Stimulated activated CD8-positive, alpha-beta memory T cell treated with anti-CD3 and anti-CD28 coated beads, Interleukin-15, amount 100 ng/mL, for 4 hours (primary cell): Measurements from ENCODE around the gene GHITM.
"Not testable (repeated sequence)": the region's sequence is repeated elsewhere in the genome, so short reads cannot be mapped to it uniquely, and the experiment has no call there.

ENCODE experiments used
- DNase-seq, 2 donors: peaks; one replicate each; pipeline ENCODE4 v3.0.0-alpha.2; 2020; ENCODE audit warnings: low read depth in 2 of 2

GHITM gene

DNA sequence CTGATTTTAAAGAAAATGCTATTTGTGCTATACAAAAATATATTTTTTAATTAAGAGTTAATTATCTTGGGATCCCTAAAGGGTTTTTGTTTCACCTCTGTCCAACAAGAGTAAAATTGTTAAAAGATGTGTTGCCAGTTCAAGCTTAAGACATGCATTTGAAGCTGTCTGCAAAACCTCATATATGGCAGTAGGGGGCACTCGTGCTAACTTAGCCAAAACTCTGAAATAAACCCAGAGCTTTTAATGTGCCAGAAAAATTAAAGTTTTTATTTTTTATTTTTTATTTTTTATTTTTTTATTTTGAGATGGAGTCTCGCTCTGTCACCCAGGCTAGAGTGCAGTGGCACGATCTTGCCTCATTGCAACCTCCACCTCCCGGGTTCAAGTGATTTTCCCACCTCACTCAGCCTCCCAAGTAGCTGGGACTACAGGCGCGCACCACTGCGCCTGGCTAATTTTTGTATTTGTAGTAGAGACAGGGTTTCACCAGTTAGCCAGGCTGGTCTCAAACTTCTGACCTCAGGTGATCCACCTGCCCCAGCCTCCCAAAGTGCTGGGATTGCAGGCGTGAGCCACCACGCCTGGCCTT is 8.8 kb downstream of the GHITM start:
- not testable (repeated sequence) for DNase-seq

DNA sequence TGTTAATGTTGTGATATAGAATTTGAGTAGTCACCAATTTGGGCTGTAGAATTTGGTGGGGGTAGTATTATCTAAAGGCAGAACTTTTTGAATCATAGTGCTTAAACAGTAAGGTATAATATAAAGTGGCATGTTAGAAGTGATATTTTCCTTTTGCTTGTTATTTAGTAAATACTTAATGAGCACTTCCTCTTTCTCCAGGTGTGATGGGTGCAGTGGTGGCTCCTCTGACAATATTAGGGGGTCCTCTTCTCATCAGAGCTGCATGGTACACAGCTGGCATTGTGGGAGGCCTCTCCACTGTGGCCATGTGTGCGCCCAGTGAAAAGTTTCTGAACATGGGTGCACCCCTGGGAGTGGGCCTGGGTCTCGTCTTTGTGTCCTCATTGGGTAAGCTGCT is 10.5 kb downstream of the GHITM start:
- no peak for DNase-seq

DNA sequence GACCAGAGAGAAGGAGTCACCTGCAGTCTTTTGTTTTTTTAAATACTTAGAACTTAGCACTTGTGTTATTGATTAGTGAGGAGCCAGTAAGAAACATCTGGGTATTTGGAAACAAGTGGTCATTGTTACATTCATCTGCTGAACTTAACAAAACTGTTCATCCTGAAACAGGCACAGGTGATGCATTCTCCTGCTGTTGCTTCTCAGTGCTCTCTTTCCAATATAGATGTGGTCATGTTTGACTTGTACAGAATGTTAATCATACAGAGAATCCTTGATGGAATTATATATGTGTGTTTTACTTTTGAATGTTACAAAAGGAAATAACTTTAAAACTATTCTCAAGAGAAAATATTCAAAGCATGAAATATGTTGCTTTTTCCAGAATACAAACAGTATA is 13.5 kb downstream of the GHITM start:
- DNase-seq = no peak

DNA sequence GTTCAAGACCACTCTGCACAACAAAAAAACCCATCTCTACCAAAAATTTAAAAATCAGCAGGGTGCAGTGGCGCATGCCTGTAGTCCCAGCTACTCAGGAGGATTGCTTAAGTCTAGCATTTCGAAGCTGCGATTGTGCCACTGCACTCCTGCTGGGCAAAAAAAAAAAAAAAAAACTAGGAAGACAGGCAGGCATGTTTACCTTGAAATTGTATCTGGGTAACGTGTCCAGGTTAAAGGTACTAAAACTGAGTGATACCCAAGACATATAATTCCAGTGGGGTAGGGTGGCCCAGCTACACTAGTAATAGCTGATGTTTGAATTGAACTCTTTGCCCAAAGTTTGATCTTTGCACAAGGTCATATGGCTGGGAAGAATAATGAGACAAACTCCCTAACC is 16.2 kb downstream of the GHITM start:
- DNase-seq = no peak

DNA sequence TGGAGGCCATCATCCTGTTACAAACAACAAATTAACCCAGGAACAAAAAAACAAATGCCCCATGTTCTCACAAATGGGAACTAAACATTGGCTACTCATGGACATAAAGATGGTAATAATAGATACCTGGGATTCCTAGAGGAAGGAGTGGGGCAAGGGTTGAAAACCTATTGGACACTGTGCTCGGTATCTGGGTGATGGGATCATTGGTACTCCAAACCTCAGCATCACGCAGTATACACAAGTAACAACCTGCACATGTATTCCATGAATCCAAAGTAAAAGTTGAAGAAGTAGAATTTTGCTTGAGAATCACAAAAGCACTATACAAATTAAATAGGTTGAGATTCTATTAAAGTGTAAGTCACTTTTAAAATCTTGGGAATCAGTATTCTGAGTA is 16.7 kb downstream of the GHITM start:
- no peak for DNase-seq

DNA sequence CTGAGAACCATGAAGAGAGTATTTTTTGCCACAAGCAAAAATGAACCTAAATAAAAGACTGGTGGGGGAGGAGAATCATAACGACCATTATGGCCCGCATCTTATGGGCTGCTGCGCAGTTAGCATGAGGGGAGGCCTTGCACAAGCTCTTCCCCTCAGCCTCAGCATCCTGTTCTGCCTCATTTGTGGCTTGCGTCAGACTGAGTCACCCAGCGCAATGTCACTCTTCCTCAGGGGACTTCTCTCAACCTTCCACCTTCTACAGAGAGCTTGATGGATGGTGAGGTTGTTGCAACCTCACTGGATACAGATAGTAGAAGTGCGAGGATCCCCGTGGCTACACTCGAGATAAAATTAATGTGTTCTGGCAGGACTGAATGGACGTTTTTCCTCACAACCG is 17.5 kb downstream of the GHITM start:
- peak in 1 of 2 donors; percentile 33 for DNase-seq

DNA sequence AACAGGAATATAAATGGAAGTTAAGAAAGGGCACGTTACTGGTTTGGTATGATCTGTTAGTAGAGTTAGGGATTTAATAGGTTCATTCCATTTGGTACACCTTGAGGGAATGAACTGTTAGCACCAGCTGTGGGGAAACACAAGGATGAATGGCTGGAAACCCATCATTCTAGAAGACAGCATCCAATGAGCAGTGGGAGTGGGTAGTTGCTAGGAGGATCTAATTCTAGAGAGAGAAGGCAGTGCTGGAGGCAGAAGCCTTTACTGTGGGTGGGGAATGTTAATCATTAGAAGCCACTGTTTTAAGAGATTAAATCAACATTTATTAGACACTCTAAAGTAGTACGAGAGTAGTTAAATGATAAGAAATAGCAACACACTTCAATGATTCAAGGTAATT is 18.8 kb downstream of the GHITM start:
- DNase-seq = no peak

DNA sequence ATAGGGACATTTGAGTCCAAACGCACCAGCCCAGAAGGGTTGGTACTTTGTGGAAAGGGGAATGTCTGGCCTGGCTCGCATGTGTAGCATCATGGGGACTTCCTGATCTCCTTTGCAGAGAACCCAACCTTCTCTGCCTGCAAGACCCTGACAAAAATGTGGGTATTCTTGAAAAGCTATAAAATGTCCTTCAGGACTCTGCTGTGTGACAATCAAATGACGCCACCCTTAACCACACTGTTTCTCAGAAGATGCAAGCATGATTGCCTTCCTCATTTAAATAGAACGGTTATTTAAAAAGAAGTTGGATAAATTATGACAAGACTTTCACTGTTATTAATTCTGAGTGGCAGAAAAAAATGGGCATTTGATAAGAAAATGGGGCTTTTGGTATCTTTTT is 19.2 kb downstream of the GHITM start:
- no peak for DNase-seq

DNA sequence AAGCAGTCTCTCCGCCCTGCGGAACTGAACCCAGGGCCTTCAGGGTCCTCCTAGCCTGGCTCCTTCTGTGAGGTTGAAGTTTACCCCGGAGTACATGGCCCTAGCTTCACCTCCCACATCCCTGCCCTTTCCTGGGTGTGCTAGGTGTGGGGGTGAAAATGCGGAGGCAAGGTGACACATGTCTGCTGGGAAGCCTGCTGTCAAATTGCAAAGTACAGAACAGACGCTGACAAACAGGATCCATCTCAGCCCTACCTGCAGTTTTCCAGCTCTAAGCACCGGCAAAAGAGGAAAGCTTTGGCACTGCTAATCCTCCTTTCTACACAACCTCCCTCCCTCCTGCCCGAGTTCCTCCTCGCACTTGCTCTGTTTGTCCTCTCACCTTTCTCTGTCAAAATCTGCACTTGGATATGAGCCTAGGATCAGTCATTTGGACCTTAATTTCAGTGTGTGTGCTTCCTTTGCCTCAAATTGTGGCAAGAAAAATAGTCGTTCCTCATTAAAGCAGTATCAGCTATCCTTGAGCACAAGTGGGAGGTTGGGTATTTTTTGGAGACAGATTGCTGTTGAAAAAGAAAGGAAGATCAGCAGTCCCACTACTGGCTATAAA is 19.9 kb downstream of the GHITM start:
- no peak for DNase-seq

DNA sequence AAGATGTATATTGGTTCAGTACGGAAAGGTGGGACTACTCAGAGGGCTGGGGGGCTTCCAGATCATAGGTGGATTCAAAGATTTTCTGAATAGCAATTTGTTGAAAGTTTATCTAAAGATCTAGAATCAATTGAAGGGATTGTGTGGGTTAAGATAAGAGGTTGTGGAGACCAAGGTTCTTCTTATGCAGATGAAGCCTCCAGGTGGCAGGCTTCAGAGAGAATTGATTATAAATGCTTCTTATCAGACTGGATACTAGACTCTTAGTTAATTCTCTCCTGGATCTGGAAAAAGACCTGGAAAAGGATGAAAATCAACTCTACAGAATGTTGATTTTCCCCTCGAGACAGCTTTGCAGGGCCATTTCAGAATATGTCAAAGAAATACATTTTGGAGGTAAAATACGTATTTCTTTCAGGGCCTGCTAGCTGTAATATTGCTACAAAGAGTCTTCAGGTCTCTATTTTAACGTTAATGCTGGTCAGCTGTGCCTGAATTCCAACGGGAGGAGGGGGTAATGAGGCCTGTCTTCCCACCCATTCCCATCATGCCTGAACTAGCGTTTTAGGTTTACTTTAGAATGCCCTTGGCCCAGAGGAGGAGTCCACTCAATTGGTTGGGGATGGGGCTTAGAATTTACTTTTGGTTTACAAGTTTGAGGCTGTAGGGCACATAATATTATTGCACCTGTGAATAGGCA is 21.5 kb downstream of the GHITM start:
- no peak for DNase-seq

DNA sequence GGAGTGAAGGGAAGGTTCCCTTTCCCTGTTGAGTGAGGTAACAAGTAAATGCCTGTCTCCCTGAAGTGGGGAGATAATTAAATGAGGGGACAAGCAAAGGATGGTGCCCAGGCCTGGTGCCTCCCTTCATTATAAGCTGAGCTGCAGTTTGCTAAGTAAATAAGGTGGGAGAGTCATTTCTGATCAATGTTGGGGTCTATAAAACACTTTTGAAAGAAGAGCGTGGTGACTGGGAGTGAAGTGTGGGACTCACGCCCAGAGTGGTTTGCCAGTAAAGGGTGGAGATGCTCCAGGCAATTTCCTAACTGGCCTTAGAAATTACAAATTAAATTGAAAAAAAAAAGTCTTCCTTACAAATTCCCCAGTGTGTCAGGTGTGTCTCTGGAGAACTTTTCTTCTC is 24.7 kb downstream of the GHITM start:
- no peak for DNase-seq

DNA sequence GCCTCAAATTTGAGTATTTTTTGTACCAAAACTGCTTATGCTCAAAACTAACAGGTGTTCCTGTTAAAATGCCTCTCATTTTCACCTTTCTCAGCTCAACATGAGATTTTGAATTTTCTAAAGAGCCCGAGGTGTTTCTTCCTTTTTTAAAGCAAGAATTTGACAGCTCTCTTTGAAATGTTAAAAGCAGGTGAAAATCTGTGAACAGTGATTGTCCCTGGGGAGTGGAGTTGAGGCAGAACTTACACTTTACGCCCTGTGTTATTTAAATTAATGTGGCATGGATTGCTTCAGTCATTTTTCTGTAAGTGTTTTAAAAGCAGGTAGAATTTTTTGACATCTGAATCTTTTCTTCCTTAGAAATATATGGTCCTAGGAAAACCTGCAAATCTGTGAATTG is 25.1 kb downstream of the GHITM start:
- DNase-seq = no peak

DNA sequence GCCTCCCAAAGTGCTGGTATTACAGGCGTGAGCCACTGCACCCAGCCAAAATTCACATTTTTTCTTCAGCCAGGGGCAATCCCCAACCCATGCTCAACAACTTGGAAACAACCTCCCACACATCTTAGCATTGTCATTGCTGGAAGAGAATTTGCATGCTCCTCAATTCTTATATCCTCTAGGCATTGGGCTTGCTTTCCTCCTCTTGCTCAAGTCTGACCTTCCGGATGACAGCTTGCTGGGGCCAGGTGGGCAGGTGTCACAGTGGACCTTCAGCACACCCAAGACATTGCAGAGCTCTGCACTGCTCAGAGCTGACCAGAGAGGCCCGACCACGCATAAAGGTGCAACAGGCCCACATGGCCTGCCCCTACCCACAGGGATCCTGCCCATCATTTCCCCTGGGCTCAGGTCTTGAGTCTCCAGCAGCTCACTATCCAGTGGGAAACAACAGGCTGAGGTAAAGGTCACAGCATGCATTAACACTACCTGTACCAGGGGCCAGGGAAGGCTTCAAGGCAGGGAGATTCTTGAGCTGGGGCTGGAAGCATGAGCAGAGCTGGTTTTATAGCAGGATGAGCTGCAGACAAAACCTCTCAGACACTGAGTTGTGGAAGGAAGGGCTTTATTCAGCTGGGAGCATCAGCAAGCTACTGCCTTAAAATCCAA is 27.4 kb downstream of the GHITM start:
- no peak for DNase-seq

DNA sequence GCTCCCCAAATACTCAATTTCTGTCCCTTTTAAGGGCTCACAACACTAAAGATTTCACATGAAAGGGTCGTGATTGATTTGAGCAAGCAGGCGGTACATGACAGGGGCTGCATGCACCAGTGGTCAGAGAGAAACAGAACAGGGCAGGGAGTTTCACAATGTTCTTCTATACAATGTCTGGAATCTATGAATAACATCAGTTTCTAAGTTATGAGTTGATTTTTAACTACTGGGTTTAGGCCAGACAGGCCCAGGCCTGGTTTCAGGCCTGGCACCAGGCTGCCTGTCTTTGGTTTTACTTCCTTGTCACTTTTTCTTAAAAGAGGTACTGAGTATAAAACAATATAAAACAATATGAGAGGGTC is 28.0 kb downstream of the GHITM start:
- not testable (repeated sequence) for DNase-seq

DNA sequence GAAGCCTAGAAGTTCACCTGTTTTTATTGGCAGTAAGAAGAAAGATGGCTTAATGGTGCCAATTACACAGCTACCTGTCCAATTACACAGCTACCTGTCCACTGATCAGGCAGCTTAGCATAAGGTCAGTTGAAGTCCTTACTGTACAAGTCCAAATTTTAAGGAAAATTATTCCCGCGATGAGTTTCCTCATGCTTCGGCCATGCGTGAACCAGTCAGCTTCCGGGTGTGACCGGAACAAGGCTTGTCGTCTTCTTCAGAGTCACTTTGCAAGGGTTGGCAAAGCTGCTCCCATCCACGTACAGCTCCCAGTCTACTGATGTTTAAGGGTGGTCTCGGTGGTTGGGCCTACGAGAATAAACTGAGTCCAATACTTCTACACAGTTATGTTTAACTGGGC is 29.1 kb downstream of the GHITM start:
- DNase-seq = not testable (repeated sequence)

DNA sequence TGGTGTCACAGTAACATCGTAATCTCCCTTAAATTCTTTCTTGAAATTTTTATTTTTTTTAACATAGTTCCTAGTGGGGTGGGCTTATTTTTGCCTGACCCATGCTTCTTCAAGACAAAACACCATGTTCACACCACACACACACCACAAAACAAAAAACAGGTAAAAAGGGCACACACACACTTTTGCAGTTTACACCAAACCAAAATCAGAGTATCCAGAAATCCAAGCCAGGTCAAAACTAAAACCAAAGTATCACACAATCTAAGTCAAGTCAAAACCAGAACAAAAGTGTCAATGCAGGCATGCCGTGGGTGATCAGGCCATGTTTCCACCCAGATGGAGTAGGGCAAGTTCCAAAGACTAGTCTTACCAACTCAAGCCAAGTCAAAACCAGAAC is 31.9 kb downstream of the GHITM start:
- not testable (repeated sequence) for DNase-seq

DNA sequence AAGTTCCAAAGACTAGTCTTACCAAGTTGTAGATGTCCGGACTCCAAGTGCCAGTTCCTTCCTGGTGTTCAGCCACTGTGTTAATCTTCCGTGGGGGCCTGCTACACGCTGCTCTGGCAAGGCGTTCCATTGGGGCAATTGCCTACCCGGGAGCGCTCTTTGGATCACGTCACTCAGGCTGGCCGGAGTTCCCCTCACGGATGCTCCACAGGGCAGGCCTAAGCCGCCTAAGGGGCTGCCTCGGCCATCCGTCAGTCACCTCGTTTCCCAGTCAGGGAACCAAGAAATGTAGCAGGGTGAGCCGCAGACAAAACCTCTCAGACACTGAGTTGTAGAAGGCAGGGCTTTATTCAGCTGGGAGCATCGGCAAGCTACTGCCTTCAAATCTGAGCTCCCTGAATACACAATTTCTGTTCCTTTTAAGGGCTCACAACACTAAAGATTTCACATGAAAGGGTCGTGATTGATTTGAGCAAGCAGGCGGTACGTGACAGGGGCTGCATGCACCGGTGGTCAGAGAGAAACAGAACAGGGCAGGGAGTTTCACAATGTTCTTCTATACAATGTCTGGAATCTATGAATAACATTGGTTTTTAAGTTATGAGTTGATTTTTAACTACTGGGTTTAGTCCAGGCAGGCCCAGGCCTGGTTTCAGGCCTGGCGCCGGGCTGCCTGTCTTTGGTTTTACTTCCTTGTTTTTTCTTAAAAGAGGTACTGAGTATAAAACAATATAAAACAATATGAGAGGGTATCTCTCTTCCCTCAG is 32.6 kb downstream of the GHITM start:
- not testable (repeated sequence) for DNase-seq

DNA sequence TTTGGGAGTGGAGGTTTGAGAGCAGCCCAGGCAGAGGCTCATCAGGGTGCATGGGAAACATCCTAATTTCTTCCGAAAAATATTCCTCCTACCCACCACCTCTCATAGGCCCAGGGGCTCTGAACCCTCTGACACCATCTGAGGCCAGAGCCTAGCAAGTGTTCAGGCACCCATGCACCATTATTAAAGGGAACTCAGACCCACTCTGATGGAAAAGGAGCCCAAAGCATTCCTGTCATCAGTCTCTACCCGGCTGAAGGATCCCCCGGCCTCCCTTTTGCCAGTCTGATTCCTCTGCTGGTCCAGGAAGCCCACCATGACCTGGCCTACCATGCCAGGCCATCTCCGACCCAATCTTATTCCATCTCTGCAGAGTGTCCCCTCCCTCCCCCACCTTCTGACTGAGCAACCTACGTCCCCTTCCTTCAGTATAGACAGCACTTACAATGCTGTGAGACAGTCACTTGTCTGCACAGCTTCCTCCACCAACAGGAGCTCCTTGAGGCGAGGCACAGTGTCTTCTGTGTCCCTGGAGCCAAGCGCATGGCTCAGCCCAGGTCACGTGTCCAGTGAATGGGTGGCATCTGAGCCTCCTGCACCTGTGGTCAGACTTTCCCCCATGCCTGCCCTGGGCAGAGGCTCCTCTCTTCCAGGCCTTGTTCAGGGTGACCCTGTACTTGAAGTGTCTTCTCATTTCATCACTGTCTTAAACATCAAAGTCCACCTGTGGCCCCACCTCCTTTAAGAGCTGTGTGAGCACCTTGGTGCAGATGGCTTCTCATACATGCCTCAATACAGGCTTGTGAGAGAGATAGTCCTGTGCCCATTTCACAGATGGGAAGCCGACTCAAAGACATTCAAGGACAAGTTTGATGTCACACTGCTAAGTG is 33.4 kb downstream of the GHITM start:
- DNase-seq = no peak

DNA sequence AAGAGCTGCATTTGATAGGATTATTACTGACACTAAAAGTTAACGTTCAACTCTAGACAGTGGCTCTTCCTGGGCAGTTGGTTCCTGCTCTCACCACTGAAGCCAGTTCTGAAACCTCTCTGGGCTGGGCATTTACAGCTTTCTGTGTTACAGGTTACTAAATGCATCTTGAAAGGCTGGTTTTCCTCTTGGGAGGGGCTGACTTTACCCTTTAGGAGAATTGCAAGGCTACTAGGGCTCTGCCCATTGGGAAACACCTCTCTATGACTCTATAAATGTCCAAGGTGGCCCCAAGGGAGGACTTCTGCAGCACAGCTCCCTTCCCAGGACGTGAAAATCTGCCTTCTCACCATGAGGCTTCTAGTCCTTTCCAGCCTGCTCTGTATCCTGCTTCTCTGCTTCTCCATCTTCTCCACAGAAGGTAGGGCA is 34.2 kb downstream of the GHITM start, which contains the start of gene GPR15LG:
Gene GPR15LG (plus strand): TSS at position 301 of the 429 bp plus-strand sequence. CDS start 51 bp downstream, at position 352.
- DNase-seq = no peak

DNA sequence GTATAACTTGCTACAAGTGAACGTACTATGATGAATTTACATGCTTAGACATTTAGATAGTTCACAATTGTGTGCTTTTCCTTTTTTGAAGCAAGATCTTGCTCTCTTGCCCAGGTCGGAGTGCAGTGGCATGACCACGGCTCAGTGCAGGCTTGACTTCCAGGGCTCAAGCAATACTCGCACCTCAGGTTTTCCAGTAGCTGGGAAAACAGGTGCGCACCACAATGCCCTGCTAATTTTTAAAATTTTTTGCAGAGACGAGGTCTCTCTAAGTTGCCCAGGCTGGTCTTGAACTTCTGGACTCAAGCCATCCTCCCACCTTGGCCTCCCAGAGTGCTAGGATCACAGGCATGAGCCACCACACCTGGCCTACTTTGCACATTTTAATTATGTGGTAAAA is 36.1 kb downstream of the GHITM start:
- DNase-seq = no peak

DNA sequence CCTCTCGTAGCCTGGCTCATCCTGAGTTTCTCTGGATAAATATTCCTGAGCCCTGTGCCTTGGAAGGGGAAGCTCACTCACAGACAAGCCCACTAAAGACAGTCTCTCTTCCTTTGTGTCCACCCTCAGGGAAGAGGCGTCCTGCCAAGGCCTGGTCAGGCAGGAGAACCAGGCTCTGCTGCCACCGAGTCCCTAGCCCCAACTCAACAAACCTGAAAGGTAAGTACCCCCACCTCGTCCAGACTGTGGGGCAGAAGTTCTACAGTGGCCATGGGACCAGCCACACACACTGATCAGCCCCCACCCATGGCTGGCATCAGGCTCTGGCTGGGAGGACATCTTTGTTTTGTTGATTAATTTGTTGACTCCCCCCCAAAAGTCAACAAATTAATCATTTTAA is 37.0 kb downstream of the GHITM start:
- no peak for DNase-seq
